Gastrocnemius medialis (tissue), 4 donors: ENCODE measurements around the gene PPP4C. TPM values are rescaled to one million over a fixed set of nuclear protein-coding genes. Genes with fewer than 3 reads are reported as not detected.

Experiments used
- ATAC-seq, 2 donors: fragments of 150-250 bp; one replicate each; pipeline ENCODE4 v1.9.1; 2016
- DNase-seq, 2 donors: peaks; one replicate each; pipeline ENCODE4 v3.0.0-alpha.2; 2019
- H3K27ac ChIP-seq, 4 donors: fragments of 200-600 bp; sonication (generic); 1 replicate in 1 of 4; 2 replicates in 3 of 4; pipeline ENCODE4 v1.5.1; 2016 to 2018; ENCODE audit warnings: mild to moderate bottlenecking in 2 of 4, moderate library complexity in 1 of 4
- H3K27me3 ChIP-seq, 3 donors: fragments of 200-600 bp; sonication (generic) in 2 of 3; 1 replicate in 1 of 3; 2 replicates in 2 of 3; pipeline versions ENCODE4 v1.5.1 to v1.6.0; 2016 to 2019; ENCODE audit warnings: mild to moderate bottlenecking in 1 of 3, moderate library complexity in 1 of 3
- H3K36me3 ChIP-seq, 2 donors: fragments of 200-600 bp; sonication (generic) in 1 of 2; one replicate each; pipeline ENCODE4 v1.5.1; 2017 to 2018
- H3K4me1 ChIP-seq, 2 donors: fragments of 200-600 bp; sonication (generic) in 1 of 2; one replicate each; pipeline ENCODE4 v1.5.1; 2016 to 2017; ENCODE audit warnings: mild to moderate bottlenecking in 2 of 2
- H3K4me3 ChIP-seq, 4 donors: fragments of 200-600 bp; sonication (generic) in 3 of 4; 1 replicate in 1 of 4; 2 replicates in 3 of 4; pipeline ENCODE4 v1.5.1; 2016 to 2019; ENCODE audit warnings: mild to moderate bottlenecking in 2 of 4
- H3K9me3 ChIP-seq, 3 donors: fragments of 200-600 bp; sonication (generic) in 2 of 3; 1 replicate in 1 of 3; 2 replicates in 2 of 3; pipeline ENCODE4 v1.5.1; 2016 to 2019
- POLR2A ChIP-seq, 2 donors: fragments of 450-650 bp; IDR thresholded peaks; one replicate each; pipeline ENCODE4 v1.6.1; 2017; ENCODE audit warnings: antibody characterized with exemption in 2 of 2, mild to moderate bottlenecking in 2 of 2, moderate library complexity in 2 of 2
- in situ Hi-C, 4 donors: fragments of 200-750 bp; cut with MboI; loops; one replicate each; pipeline versions ENCODE4 v1.15.0 to v1.8.0; 2017; ENCODE audit warnings: low sequenced_read_pairs in 4 of 4
- intact Hi-C: fragments of 100-400 bp; cut with DNase I; formaldehyde crosslinking; loops from one replicate; pipeline ENCODE4 v1.15.1; 2023; ENCODE audit warnings: low total_unique reads
- total RNA-seq, 4 donors: library from RNA; depleted of rRNA; stranded (reverse); fragments of >200 nt; gene quantifications; one replicate each; pipeline versions ENCODE4 v1.1.0 to v1.2.3, GENCODE V29; 2016
- TF ChIP-seq, protein P1 (sequence below), 5 experiments: fragments of 450-650 bp in 3 of 5; fragments of 200-600 bp in 2 of 5; sonication (generic) in 2 of 5; IDR thresholded peaks in 4 of 5; conservative IDR thresholded peaks in 1 of 5; 1 replicate in 4 of 5; 2 replicates in 1 of 5; pipeline ENCODE4 v1.5.1; 2016 to 2019; ENCODE audit warnings: antibody characterized with exemption in 5 of 5, mild to moderate bottlenecking in 3 of 5, moderate library complexity in 3 of 5

Gene PPP4C
- total RNA-seq, 4 donors from 2014 or later, result 23.8 to 64.3 (median 44.7) TPM

DNA sequence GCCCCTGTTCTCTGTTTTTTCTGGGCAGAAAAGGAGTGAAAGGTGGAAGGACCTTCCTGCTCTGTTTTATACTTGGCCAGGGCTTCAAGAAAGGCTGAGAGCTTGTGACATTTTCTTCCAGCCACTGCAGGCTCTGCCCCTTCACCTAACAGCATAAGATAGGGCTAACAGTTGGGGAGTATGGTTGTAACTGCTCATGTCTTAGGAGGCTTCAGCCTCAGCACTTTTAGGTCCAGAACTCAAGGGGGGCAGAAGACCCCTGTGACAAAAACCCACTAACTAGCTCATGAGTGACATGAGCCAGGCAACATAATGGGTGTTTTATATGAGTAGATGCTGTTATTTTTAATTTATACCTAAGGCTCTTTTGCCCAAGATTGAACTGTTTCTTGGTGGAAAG, 5.3 kb upstream of the PPP4C start:
- intact Hi-C loops (no loop called here), in situ Hi-C loops (loop anchor here in 2 of 4 donors (25.0 kb wide), 2 partner anchors 292 to 342 kb away; partner anchors contain the start of genes CD2BP2 (in 1 of the 2), MYL11 (in 1 of the 2), TBC1D10B (in 1 of the 2) and ZNF771 (in 1 of the 2))
- no peaks in the 10 kb centered on the region for H3K9me3 ChIP-seq
- peaks cover 36 to 42% of the 10 kb centered on the region in 2 donors for H3K4me1 ChIP-seq
- no peak overlapping the region for H3K4me3 ChIP-seq
- no peaks in the 10 kb centered on the region for H3K27me3 ChIP-seq
- no peak for ATAC-seq
- TF ChIP-seq, protein P1, sequence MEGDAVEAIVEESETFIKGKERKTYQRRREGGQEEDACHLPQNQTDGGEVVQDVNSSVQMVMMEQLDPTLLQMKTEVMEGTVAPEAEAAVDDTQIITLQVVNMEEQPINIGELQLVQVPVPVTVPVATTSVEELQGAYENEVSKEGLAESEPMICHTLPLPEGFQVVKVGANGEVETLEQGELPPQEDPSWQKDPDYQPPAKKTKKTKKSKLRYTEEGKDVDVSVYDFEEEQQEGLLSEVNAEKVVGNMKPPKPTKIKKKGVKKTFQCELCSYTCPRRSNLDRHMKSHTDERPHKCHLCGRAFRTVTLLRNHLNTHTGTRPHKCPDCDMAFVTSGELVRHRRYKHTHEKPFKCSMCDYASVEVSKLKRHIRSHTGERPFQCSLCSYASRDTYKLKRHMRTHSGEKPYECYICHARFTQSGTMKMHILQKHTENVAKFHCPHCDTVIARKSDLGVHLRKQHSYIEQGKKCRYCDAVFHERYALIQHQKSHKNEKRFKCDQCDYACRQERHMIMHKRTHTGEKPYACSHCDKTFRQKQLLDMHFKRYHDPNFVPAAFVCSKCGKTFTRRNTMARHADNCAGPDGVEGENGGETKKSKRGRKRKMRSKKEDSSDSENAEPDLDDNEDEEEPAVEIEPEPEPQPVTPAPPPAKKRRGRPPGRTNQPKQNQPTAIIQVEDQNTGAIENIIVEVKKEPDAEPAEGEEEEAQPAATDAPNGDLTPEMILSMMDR (IDR thresholded peaks at IDR 0.05 in 4 of 5, conservative IDR thresholded peaks at IDR 0.05 in 1 of 5), result no peak
- TF ChIP-seq POLR2A (IDR thresholded peaks at IDR 0.05), result no peak
- DNase-seq, result no peak
- peaks cover 0 to 66% of the 10 kb centered on the region in 2 donors for H3K36me3 ChIP-seq
- peak overlapping the region; percentile 97 to 100 (median 100) for H3K27ac ChIP-seq

DNA sequence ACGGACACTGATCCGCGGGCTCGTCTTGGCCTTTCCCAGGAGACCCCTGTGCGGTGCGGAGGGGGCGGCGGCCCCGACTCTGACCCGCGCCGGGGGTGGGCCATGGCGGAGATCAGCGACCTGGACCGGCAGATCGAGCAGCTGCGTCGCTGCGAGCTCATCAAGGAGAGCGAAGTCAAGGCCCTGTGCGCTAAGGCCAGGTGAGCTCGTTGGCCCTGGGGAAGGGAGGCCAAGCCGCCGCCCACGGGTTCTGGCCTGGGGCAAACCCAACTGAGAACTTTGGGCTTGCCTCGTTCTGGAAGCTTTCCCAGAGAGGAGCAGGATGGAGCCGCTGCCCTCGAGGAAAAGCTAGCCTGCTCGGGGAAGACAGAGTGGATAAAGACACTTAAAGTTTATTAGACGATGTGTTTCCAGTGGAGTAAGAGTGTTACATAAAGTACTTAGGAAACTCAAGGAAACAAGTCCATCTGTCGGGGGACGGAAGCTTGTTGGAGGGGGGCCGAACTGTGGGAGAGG, 540 bp downstream of the PPP4C start:
- H3K27ac ChIP-seq, result peak overlapping the region; percentile 89 to 97 (median 90)
- intact Hi-C loops (no loop called here), in situ Hi-C loops (loop anchor here in 1 of 4 donors (25.0 kb wide), 1 partner anchor 286 kb away; the partner anchor contains the start of genes CD2BP2, MYL11 and TBC1D10B)
- H3K9me3 ChIP-seq, result no peaks in the 10 kb centered on the region
- peaks cover 0 to 45% of the 10 kb centered on the region in 2 donors for H3K36me3 ChIP-seq
- H3K4me3 ChIP-seq, result peak overlapping the region; percentile 80 to 99 (median 89)
- ATAC-seq (peak in 1 of 2 donors; percentile 12), DNase-seq (no peak)
- peaks cover 16 to 19% of the 10 kb centered on the region in 2 donors for H3K4me1 ChIP-seq
- TF ChIP-seq, protein P1 (IDR thresholded peaks at IDR 0.05 in 4 of 5, conservative IDR thresholded peaks at IDR 0.05 in 1 of 5), result no peak
- no peak for TF ChIP-seq POLR2A (IDR thresholded peaks at IDR 0.05)
- no peaks in the 10 kb centered on the region for H3K27me3 ChIP-seq

DNA sequence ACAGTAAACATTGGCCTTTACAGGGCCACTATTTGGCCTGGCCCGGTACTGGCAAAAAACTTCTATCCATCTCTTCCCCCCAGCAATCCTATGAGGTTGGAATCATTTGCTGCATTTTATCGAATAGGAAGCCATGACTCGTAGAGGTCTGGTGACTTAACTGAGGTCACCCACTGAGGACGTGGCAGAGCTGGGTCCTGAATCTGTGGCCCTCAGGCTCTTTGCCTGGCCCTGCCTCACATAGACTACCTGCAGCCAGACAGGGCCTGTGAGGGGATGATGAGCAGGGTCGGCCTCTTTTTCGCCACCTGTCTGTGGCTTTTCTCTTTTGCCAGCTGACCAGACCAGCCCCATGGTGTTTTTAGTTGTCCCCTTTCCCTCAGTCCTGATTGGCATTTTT, 1.9 kb downstream of the PPP4C start:
- in situ Hi-C loops, result loop anchor here in 1 of 4 donors (25.0 kb wide), 1 partner anchor 285 kb away; the partner anchor contains the start of genes CD2BP2, MYL11 and TBC1D10B

DNA sequence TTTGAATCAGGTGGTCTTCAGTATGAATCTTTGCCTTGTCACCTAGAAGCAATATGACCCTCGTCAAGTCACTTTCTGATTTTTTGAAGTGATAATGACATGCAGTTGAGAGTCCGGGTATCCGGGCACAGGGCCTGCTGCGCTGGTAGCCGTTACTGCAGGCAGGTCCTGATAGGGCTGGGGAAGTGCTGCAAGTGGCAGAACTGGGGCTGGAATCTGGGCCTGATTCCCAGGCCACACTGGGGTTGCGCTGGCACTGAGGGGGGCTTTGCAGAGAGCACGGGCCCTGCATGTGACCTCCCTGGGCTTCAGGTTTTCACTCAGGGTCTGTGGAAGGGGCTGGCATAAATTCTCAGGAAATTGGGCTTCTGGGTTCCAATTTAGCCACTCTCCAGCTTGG, 3.0 kb downstream of the PPP4C start:
- DNase-seq (no peak), ATAC-seq (no peak)
- peaks cover 16 to 19% of the 10 kb centered on the region in 2 donors for H3K4me1 ChIP-seq
- H3K27ac ChIP-seq, result no peak overlapping the region
- in situ Hi-C loops (loop anchor here in 1 of 4 donors (25.0 kb wide), 1 partner anchor 284 kb away; the partner anchor contains the start of genes CD2BP2, MYL11 and TBC1D10B), intact Hi-C loops (no loop called here)
- H3K4me3 ChIP-seq, result no peak overlapping the region
- H3K27me3 ChIP-seq, result no peaks in the 10 kb centered on the region
- TF ChIP-seq, protein P1 (IDR thresholded peaks at IDR 0.05 in 4 of 5, conservative IDR thresholded peaks at IDR 0.05 in 1 of 5), result no peak
- TF ChIP-seq POLR2A (IDR thresholded peaks at IDR 0.05), result no peak
- peaks cover 0 to 52% of the 10 kb centered on the region in 2 donors for H3K36me3 ChIP-seq
- no peaks in the 10 kb centered on the region for H3K9me3 ChIP-seq

More for the DNA sequence above, 1.9 kb downstream of the PPP4C start:
- TF ChIP-seq, protein P1 (IDR thresholded peaks at IDR 0.05 in 4 of 5, conservative IDR thresholded peaks at IDR 0.05 in 1 of 5), result no peak
- no peak for TF ChIP-seq POLR2A (IDR thresholded peaks at IDR 0.05)
- Histone ChIP-seq H3K36me3 (peaks cover 0 to 49% of the 10 kb centered on the region in 2 donors), H3K27me3 (no peaks in the 10 kb centered on the region), H3K9me3 (no peaks in the 10 kb centered on the region), H3K27ac (peak overlapping the region in 1 of 4 donors; percentile 97), H3K4me3 (no peak overlapping the region), H3K4me1 (peaks cover 16 to 19% of the 10 kb centered on the region in 2 donors)
- ATAC-seq (no peak), DNase-seq (no peak)
- intact Hi-C loops, result no loop called here
